Keratinocyte (primary cell): ENCODE data around the gene KCNN3. TPM values are rescaled to one million over a fixed set of nuclear protein-coding genes. Genes with fewer than 3 reads are reported as not detected.

Experiments
- DNase-seq: peaks from one replicate; pipeline ENCODE4 v3.0.0-alpha.2; 2011; ENCODE audit warnings: low read depth, missing footprints, low spot score
- FAIRE-seq: peaks from 2 replicates; lab custom pipeline; 2011; peaks lifted over from hg19 to GRCh38; lab: Jason Lieb, UNC
- H2AFZ ChIP-seq: 2 replicates; pipeline ENCODE4 v1.6.0; 2012; ENCODE audit warnings: low read length, control low read depth, inconsistent platforms; ENCODE audit not compliant: control insufficient read depth
- H3K27ac ChIP-seq: 2 replicates; pipeline ENCODE4 v1.5.1; 2011; ENCODE audit warnings: low read length; ENCODE audit not compliant: control insufficient read depth, insufficient read depth
- H3K27me3 ChIP-seq: 3 replicates; pipeline ENCODE4 v1.6.0; 2011; ENCODE audit warnings: low read length; ENCODE audit not compliant: control insufficient read depth, insufficient read depth; ENCODE audit errors: extremely low read depth
- H3K36me3 ChIP-seq, 2 experiments: 2 replicates in 1 of 2; 3 replicates in 1 of 2; pipeline ENCODE4 v1.5.1; 2011; ENCODE audit warnings: low read length in 2 of 2, mild to moderate bottlenecking in 1 of 2; ENCODE audit not compliant: control insufficient read depth in 2 of 2, insufficient read depth in 2 of 2; ENCODE audit errors: extremely low read depth in 1 of 2
- H3K4me1 ChIP-seq: 3 replicates; pipeline ENCODE4 v1.5.1; 2011; ENCODE audit warnings: low read length; ENCODE audit not compliant: control insufficient read depth, insufficient read depth; ENCODE audit errors: extremely low read depth
- H3K4me2 ChIP-seq: 3 replicates; pipeline ENCODE4 v1.6.0; 2011; ENCODE audit warnings: low read depth, low read length; ENCODE audit not compliant: control insufficient read depth, insufficient read depth; ENCODE audit errors: extremely low read depth
- H3K4me3 ChIP-seq, 3 experiments: fragments of 200-600 bp in 1 of 3; sonication (generic) in 1 of 3; 2 replicates in 2 of 3; 3 replicates in 1 of 3; pipeline ENCODE4 v1.5.1; 2011 to 2016; ENCODE audit warnings: low read length in 3 of 3, mild to moderate bottlenecking in 3 of 3, control low read depth in 2 of 3, inconsistent platforms in 1 of 3, low read depth in 1 of 3, mixed read lengths in 1 of 3, mixed run types in 1 of 3, moderate library complexity in 1 of 3; ENCODE audit not compliant: control insufficient read depth in 2 of 3, insufficient read depth in 2 of 3; ENCODE audit errors: extremely low read depth in 1 of 3
- H3K79me2 ChIP-seq: 2 replicates; pipeline ENCODE4 v1.6.0; 2012; ENCODE audit warnings: low read length; ENCODE audit not compliant: control insufficient read depth, insufficient read depth
- H3K9ac ChIP-seq: 3 replicates; pipeline ENCODE4 v1.6.0; 2011; ENCODE audit warnings: low read length; ENCODE audit not compliant: control insufficient read depth, insufficient read depth; ENCODE audit errors: extremely low read depth
- H3K9me1 ChIP-seq: 3 replicates; pipeline ENCODE4 v1.6.0; 2011; ENCODE audit warnings: low read length; ENCODE audit not compliant: control insufficient read depth, insufficient read depth; ENCODE audit errors: extremely low read depth
- H3K9me3 ChIP-seq: 2 replicates; pipeline ENCODE4 v1.5.1; 2012; ENCODE audit warnings: low read depth, low read length; ENCODE audit not compliant: control insufficient read depth
- H4K20me1 ChIP-seq: 3 replicates; pipeline ENCODE4 v1.6.0; 2011; ENCODE audit warnings: low read length; ENCODE audit not compliant: control insufficient read depth, insufficient read depth; ENCODE audit errors: extremely low read depth
- EZH2 ChIP-seq: IDR thresholded peaks from one replicate; pipeline ENCODE4 v1.6.1; 2012; ENCODE audit warnings: inconsistent platforms, mild to moderate bottlenecking, low read length, moderate library complexity
- dilution Hi-C: fragments of 300-500 bp; cut with MboI; formaldehyde crosslinking; loops from one replicate; pipeline ENCODE4 v1.7.0; 2020; ENCODE audit warnings: low sequenced_read_pairs; ENCODE audit not compliant: extremely low pct_ligation_motif_present
- polyA plus RNA-seq, 5 experiments: library from polyadenylated mRNA; depleted of rRNA in 3 of 5; stranded (reverse) in 3 of 5; stranded (forward) in 1 of 5; unstranded in 1 of 5; fragments of >200 nt; gene quantifications; 1 replicate in 1 of 5; 2 replicates in 3 of 5; 3 replicates in 1 of 5; pipeline versions ENCODE4 v1.2.1 to v1.2.3, GENCODE V29; 2011 to 2012; ENCODE audit warnings: missing spikeins in 2 of 5, low read depth in 1 of 5, low replicate concordance in 1 of 5
- TF ChIP-seq, protein P1 (sequence below), 3 experiments: IDR thresholded peaks in 1 of 3; conservative IDR thresholded peaks in 1 of 3; optimal IDR thresholded peaks in 1 of 3; 2 replicates in 2 of 3; 3 replicates in 1 of 3; pipeline versions ENCODE3 to v1.5.1; 2011; ENCODE audit warnings: low read length in 3 of 3, mild to moderate bottlenecking in 3 of 3, moderate library complexity in 2 of 3, control low read depth in 1 of 3, inconsistent platforms in 1 of 3; ENCODE audit not compliant: insufficient read depth in 2 of 3; ENCODE audit errors: extremely low read depth in 1 of 3

Gene KCNN3
- polyA plus RNA-seq, 1 donor (not counting 4 experiments of a cell fraction or from before 2014, with no cell fraction given): 0.05 TPM

DNA sequence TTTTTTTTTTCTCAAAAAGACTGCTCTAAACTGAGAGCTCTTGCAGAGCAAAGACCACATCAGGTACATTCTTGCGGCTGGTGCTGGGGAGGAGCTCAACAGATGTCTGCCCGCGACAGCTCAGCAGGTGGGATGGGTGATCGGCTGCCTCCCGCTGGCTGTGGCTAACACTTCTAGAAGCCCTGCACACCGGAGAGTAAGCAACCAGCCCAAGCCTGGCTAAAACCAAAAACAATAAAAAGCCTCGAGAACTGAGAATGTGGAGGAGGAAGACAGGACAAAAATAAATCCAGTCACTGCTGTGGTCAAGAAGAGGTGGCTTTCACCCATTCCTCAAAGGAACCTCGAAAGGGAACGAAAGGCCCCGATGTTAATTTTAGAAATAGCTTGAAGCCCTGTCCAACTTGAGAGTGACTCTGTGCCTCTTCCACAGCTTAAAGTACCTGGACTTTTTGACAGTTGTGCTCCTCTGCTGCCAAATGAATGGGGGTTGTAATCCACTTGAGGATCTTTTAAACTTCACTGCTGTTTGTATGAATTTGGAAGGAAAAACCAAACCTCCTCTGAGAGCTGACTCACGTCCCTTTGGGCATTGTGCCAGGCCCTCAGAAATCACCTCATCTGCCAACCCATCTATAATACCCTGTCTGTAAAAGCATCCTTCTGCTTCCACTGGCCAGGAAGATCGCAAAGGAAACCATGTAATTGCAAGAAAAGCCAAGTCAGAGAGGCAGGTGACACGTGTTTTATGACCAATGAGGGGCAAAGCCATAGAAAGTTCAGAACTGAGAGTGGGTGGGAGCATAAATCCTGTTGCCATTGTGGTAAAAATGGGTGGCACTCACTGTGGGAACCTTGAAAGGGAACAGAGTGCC, 78.6 kb downstream of the KCNN3 start:
- DNase-seq (no peak), FAIRE-seq (peak; percentile 83)
- Histone ChIP-seq H3K9ac (no peak overlapping the region), H3K4me1 (peaks cover 11% of the 10 kb centered on the region), H2AFZ (no peak overlapping the region), H3K9me1 (no peaks in the 10 kb centered on the region), H3K79me2 (no peaks in the 10 kb centered on the region), H3K27me3 (peaks cover 13% of the 10 kb centered on the region), H3K27ac (no peak overlapping the region), H3K4me2 (peak overlapping the region; percentile 42), H4K20me1 (no peaks in the 10 kb centered on the region), H3K9me3 (no peaks in the 10 kb centered on the region), H3K36me3 (no peaks in the 10 kb centered on the region), H3K4me3 (no peak overlapping the region)
- dilution Hi-C loops: no loop called here
- TF ChIP-seq, protein P1, sequence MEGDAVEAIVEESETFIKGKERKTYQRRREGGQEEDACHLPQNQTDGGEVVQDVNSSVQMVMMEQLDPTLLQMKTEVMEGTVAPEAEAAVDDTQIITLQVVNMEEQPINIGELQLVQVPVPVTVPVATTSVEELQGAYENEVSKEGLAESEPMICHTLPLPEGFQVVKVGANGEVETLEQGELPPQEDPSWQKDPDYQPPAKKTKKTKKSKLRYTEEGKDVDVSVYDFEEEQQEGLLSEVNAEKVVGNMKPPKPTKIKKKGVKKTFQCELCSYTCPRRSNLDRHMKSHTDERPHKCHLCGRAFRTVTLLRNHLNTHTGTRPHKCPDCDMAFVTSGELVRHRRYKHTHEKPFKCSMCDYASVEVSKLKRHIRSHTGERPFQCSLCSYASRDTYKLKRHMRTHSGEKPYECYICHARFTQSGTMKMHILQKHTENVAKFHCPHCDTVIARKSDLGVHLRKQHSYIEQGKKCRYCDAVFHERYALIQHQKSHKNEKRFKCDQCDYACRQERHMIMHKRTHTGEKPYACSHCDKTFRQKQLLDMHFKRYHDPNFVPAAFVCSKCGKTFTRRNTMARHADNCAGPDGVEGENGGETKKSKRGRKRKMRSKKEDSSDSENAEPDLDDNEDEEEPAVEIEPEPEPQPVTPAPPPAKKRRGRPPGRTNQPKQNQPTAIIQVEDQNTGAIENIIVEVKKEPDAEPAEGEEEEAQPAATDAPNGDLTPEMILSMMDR (optimal IDR thresholded peaks at IDR 0.05 in 1 of 3, IDR thresholded peaks at IDR 0.05 in 1 of 3, conservative IDR thresholded peaks at IDR 0.05 in 1 of 3; ENCODE audit: extremely low read depth in 1 of 3, insufficient read depth in 2 of 3, low read length in 3 of 3): no peak
- TF ChIP-seq EZH2: no peak

DNA sequence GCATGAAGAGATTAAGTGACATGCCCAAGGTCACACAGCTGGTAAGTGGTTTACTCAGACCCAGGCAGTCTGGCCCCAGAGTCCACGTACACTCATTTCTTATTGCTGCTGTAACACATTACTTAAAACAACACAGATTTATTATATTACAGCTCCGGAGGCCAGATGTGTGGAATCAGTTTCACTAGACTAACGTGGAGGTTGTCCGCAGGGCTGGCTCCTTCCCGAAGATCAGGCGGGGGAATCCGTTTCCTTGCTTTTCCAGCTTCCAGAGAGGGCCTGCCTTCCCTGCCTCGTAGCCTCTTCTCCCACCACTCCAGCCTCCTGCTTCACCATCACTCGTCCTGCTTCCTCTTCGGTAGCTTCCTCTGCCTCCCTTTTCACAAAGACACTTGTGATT, 81.2 kb downstream of the KCNN3 start:
- Histone ChIP-seq H3K79me2 (no peaks in the 10 kb centered on the region), H4K20me1 (no peaks in the 10 kb centered on the region), H3K9ac (no peak overlapping the region), H3K27me3 (peaks cover 9% of the 10 kb centered on the region), H3K36me3 (no peaks in the 10 kb centered on the region), H3K27ac (no peak overlapping the region), H3K4me2 (no peak overlapping the region), H3K4me1 (peaks cover 7% of the 10 kb centered on the region), H3K9me1 (no peaks in the 10 kb centered on the region), H3K4me3 (no peak overlapping the region), H3K9me3 (no peaks in the 10 kb centered on the region), H2AFZ (no peak overlapping the region)
- TF ChIP-seq EZH2: no peak
- TF ChIP-seq, protein P1 (optimal IDR thresholded peaks at IDR 0.05 in 1 of 3, IDR thresholded peaks at IDR 0.05 in 1 of 3, conservative IDR thresholded peaks at IDR 0.05 in 1 of 3; ENCODE audit: extremely low read depth in 1 of 3, insufficient read depth in 2 of 3, low read length in 3 of 3): no peak
- DNase-seq (no peak), FAIRE-seq (no peak)
- dilution Hi-C loops: no loop called here
